Activated B cell treated with CpG ODN at 0.5 μM for 24 hours (primary cell): ENCODE measurements around the gene GH1. TPM values are rescaled to one million over a fixed set of nuclear protein-coding genes. Genes with fewer than 3 reads are reported as not detected.
"Not testable (repeated sequence)": the region's sequence is repeated elsewhere in the genome, so short reads cannot be mapped to it uniquely, and the experiment has no call there.

Source experiments
- ATAC-seq: fragments of 200-7000 bp; cut with Tn5 transposase; one replicate; pipeline ENCODE4 v1.10.0; 2021; ENCODE audit warnings: low read depth, mild to moderate bottlenecking, moderate library complexity
- CTCF ChIA-PET: fragments of 350-600 bp; sonication (Branson Sonifier 250); formaldehyde crosslinking; loops from one replicate; lab custom pipeline; 2021; ENCODE audit warnings: antibody characterized with exemption; lab: Charles Lee
- POLR2A ChIA-PET: fragments of 350-600 bp; sonication (Branson Sonifier 250); formaldehyde crosslinking; loops from one replicate; lab custom pipeline; 2021; ENCODE audit warnings: antibody characterized with exemption; lab: Charles Lee
- DNase-seq: peaks from one replicate; pipeline ENCODE4 v3.0.0; 2022
- H3K27ac Mint-ChIP-seq: one replicate; pipeline ENCODE4 v1.8.0; 2020; ENCODE audit warnings: mixed read lengths
- H3K27me3 Mint-ChIP-seq: one replicate; pipeline ENCODE4 v1.8.0; 2021; ENCODE audit warnings: mixed read lengths
- H3K36me3 Mint-ChIP-seq: one replicate; pipeline ENCODE4 v1.8.0; 2021; ENCODE audit warnings: low read depth, mixed read lengths
- H3K4me1 Mint-ChIP-seq: one replicate; pipeline ENCODE4 v1.8.0; 2021; ENCODE audit warnings: mixed read lengths
- H3K4me3 Mint-ChIP-seq: one replicate; pipeline ENCODE4 v1.8.0; 2020; ENCODE audit warnings: mild to moderate bottlenecking, mixed read lengths
- H3K9me3 Mint-ChIP-seq: one replicate; pipeline ENCODE4 v1.8.0; 2020; ENCODE audit warnings: mixed read lengths
- intact Hi-C: fragments of 100-400 bp; cut with micrococcal nuclease; formaldehyde crosslinking; loops from one replicate; pipeline ENCODE4 v1.15.1; 2024
- total RNA-seq: library from RNA; stranded (reverse); gene quantifications from 2 replicates; pipeline ENCODE4 v1.2.3, GENCODE V29; 2022

The GH1 gene
- total RNA-seq, 1 donor from 2014 or later = not detected

GRCh38 chr17:63869491-63870291 is 48.9 kb downstream of the GH1 start:
- CTCF ChIA-PET = interaction anchor here (0.6 to 1.0 kb wide), 3 partner anchors 13 to 242 kb away, joined by 3 read pairs; no protein-coding TSS in a partner anchor
- H3K9me3 Mint-ChIP-seq, ATAC-seq, POLR2A ChIA-PET, H3K27me3 Mint-ChIP-seq, DNase-seq, intact Hi-C loops, H3K36me3 Mint-ChIP-seq, H3K4me1 Mint-ChIP-seq, H3K4me3 Mint-ChIP-seq, H3K27ac Mint-ChIP-seq: not testable (repeated sequence)

Other genes starting within 250 kb of the GH1 start
- 404 and 421 TPM in 2 replicates for gene LIMD2, start 218.7 kb downstream of the GH1 start, total RNA-seq
- 72.5 and 80.2 TPM in 2 replicates for gene STRADA, start 177.0 kb downstream of the GH1 start, total RNA-seq
- gene CCDC47, start 145.2 kb downstream of the GH1 start, total RNA-seq = 41.4 and 47.6 TPM in 2 replicates
- gene DDX42, start 144.7 kb downstream of the GH1 start, total RNA-seq = 132 and 160 TPM in 2 replicates
- 157 TPM in 2 replicates for gene PSMC5, start 91.4 kb downstream of the GH1 start, total RNA-seq
- gene FTSJ3, start 91.2 kb downstream of the GH1 start, total RNA-seq = 82.0 and 85.1 TPM in 2 replicates
- 114 and 117 TPM in 2 replicates for gene SMARCD2, start 76.2 kb downstream of the GH1 start, total RNA-seq
- gene CSH2, start 45.2 kb downstream of the GH1 start, total RNA-seq = not detected in 2 replicates
- not detected in 2 replicates for gene GH2, start 36.9 kb downstream of the GH1 start, total RNA-seq
- not detected in 2 replicates for gene CSH1, start 22.3 kb downstream of the GH1 start, total RNA-seq
- not detected in 2 replicates for gene CSHL1, start 7.6 kb downstream of the GH1 start, total RNA-seq
- 706 and 757 TPM in 2 replicates for gene CD79B, start 13.5 kb upstream of the GH1 start, total RNA-seq
- gene SCN4A, start 54.1 kb upstream of the GH1 start, total RNA-seq = 0.49 and 0.78 TPM in 2 replicates
- gene PRR29, start 79.5 kb upstream of the GH1 start, total RNA-seq = not detected in 2 replicates
- gene ICAM2, start 101.8 kb upstream of the GH1 start, total RNA-seq = 44.5 and 44.7 TPM in 2 replicates
- 11.9 and 12.9 TPM in 2 replicates for gene ERN1, start 211.3 kb upstream of the GH1 start, total RNA-seq